ENCODE data around the gene STRBP. TPM values are rescaled to one million over a fixed set of nuclear protein-coding genes. Genes with fewer than 3 reads are reported as not detected.

Gene STRBP
- total and polyA plus RNA-seq, 9 of the 15 experiments (the other 6 are each of a cell fraction or from before 2014, with no cell fraction given) = 27.7 to 84.0 (median 70.2) TPM

- no peak for TF ChIP-seq ZNF407 (IDR thresholded peaks at IDR 0.05; ENCODE audit: low read depth)
- TF ChIP-seq, protein P1, sequence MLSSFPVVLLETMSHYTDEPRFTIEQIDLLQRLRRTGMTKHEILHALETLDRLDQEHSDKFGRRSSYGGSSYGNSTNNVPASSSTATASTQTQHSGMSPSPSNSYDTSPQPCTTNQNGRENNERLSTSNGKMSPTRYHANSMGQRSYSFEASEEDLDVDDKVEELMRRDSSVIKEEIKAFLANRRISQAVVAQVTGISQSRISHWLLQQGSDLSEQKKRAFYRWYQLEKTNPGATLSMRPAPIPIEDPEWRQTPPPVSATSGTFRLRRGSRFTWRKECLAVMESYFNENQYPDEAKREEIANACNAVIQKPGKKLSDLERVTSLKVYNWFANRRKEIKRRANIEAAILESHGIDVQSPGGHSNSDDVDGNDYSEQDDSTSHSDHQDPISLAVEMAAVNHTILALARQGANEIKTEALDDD (IDR thresholded peaks at IDR 0.05) = no peak; the same call in 1 of the 2 replicates
- TF ChIP-seq TGIF2 (CRISPR knock-in tag; IDR thresholded peaks at IDR 0.05) = no peak
- no peak for TF ChIP-seq CEBPB (tag; IDR thresholded peaks at IDR 0.05)
- TF ChIP-seq, protein P2, sequence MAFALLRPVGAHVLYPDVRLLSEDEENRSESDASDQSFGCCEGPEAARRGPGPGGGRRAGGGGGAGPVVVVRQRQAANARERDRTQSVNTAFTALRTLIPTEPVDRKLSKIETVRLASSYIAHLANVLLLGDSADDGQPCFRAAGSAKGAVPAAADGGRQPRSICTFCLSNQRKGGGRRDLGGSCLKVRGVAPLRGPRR (CRISPR knock-in tag; IDR thresholded peaks at IDR 0.05) = no peak
- TF ChIP-seq ZNF212 (CRISPR knock-in tag; IDR thresholded peaks at IDR 0.05) = no peak
- no peak for TF ChIP-seq RFX1 (IDR thresholded peaks at IDR 0.05)
- no peak for TF ChIP-seq ZNF384 (IDR thresholded peaks at IDR 0.05; ENCODE audit: low read depth, low read length)
- no peak; the same call in 1 of the 2 replicates for TF ChIP-seq GATA2 (CRISPR knock-in tag; IDR thresholded peaks at IDR 0.05)
- no peak for TF ChIP-seq MBD1 (CRISPR knock-in tag; IDR thresholded peaks at IDR 0.05)
- no peak for TF ChIP-seq MCM5 (IDR thresholded peaks at IDR 0.05; ENCODE audit: low read depth)
- TF ChIP-seq FUS (optimal IDR thresholded peaks at IDR 0.05; ENCODE audit: low read depth, low read length) = no peak
- TF ChIP-seq ZNF780A (CRISPR knock-in tag; IDR thresholded peaks at IDR 0.05) = no peak
- TF ChIP-seq, protein P3, sequence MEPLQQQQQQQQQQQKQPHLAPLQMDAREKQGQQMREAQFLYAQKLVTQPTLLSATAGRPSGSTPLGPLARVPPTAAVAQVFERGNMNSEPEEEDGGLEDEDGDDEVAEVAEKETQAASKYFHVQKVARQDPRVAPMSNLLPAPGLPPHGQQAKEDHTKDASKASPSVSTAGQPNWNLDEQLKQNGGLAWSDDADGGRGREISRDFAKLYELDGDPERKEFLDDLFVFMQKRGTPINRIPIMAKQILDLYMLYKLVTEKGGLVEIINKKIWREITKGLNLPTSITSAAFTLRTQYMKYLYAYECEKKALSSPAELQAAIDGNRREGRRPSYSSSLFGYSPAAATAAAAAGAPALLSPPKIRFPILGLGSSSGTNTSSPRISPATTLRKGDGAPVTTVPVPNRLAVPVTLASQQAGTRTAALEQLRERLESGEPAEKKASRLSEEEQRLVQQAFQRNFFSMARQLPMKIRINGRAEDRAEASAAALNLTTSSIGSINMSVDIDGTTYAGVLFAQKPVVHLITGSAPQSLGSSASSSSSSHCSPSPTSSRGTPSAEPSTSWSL (CRISPR knock-in tag; IDR thresholded peaks at IDR 0.05; ENCODE audit: borderline replicate concordance) = no peak
- TF ChIP-seq FOXJ3 (CRISPR knock-in tag; IDR thresholded peaks at IDR 0.05) = no peak
- no peak for TF ChIP-seq ZNF76 (CRISPR knock-in tag; IDR thresholded peaks at IDR 0.05; ENCODE audit: borderline replicate concordance)
Measured at GRCh38 chr9:123299558-123300126, 31.3 kb upstream of the STRBP start (continued).

Data from K562 (cell line).